ENCODE data around the gene VAV1.
A peak's percentile ranks its signal among the peaks of the same experiment; 100 is the strongest.

The VAV1 gene

DNA sequence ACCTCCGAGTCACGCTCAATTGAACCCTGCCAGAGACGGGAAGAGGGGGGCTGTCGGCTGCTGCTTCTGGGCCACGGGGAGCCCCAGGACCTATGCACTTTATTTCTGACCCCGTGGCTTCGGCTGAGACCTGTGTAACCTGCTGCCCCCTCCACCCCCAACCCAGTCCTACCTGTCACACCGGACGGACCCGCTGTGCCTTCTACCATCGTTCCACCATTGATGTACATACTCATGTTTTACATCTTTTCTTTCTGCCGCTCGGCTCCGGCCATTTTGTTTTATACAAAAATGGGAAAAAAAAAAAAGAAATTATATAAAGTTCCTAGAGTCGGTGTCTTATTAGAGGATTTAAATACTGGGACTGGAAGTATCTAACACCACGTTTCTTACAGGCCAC is 21.3 kb upstream of the VAV1 start:
- no peaks in the 10 kb centered on the region for H3K27me3 ChIP-seq (ENCODE audit: insufficient read depth, poor library complexity, severe bottlenecking)
- no peak overlapping the region for H3K4me3 ChIP-seq (replicated peaks; ENCODE audit: insufficient read depth, low read length)
- no peak for DNase-seq (ENCODE audit: low read depth in 1 of 2, low spot score in 1 of 2)
- TF ChIP-seq, protein P1, sequence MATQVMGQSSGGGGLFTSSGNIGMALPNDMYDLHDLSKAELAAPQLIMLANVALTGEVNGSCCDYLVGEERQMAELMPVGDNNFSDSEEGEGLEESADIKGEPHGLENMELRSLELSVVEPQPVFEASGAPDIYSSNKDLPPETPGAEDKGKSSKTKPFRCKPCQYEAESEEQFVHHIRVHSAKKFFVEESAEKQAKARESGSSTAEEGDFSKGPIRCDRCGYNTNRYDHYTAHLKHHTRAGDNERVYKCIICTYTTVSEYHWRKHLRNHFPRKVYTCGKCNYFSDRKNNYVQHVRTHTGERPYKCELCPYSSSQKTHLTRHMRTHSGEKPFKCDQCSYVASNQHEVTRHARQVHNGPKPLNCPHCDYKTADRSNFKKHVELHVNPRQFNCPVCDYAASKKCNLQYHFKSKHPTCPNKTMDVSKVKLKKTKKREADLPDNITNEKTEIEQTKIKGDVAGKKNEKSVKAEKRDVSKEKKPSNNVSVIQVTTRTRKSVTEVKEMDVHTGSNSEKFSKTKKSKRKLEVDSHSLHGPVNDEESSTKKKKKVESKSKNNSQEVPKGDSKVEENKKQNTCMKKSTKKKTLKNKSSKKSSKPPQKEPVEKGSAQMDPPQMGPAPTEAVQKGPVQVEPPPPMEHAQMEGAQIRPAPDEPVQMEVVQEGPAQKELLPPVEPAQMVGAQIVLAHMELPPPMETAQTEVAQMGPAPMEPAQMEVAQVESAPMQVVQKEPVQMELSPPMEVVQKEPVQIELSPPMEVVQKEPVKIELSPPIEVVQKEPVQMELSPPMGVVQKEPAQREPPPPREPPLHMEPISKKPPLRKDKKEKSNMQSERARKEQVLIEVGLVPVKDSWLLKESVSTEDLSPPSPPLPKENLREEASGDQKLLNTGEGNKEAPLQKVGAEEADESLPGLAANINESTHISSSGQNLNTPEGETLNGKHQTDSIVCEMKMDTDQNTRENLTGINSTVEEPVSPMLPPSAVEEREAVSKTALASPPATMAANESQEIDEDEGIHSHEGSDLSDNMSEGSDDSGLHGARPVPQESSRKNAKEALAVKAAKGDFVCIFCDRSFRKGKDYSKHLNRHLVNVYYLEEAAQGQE (IDR thresholded peaks at IDR 0.05; ENCODE audit: insufficient replicate concordance, low read depth): no peak
- no peak for TF ChIP-seq GABPA (IDR thresholded peaks at IDR 0.05; ENCODE audit: low read depth)
- TF ChIP-seq SPI1 (IDR thresholded peaks at IDR 0.05; ENCODE audit: borderline replicate concordance, low read depth): no peak
- no peak overlapping the region for H3K27ac ChIP-seq (replicated peaks)

DNA sequence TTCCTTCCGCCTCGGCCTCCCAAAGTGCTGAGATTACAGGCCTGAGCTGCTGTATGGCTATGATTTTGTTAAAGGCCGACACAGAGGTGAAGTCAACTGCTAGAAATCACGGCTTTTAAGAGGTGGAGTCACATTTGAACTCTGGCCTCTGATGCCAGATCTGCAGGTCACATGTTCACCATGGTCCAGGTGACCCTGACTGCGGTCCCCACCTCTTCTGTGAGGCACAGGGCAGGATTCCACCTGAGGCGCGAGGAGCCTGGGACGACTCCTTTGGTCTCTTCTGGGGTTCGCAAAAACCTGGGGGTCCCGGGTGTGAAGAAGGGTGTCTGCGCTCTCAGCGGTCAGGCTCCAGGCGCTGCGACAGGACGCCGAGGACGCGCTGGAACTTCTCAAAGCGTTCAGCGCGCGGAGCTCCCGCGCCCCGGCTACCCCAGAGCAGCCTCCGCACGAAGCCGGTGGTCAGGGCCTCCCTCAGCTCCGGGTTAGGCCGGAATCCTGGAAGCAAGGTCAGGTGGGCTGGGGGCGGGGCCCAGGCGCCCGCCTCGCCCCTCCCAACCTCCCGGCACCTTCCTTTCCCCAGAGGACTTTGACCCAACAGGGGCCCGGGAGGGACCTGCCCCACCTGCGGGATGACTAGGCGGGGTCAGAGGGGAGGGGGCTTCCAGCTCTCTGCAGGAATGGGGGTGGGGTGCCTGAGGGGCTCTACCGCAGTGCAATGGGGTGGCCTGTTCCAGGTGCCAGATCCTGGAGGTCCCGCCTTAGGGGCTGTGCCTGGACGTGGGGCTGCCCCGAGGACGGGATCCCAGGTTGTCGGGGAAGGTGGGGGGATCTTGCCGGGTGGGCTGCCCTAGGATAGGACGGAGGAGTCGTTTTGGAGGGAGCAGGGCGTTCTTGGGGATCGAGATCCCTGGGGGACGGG is 20.0 kb upstream of the VAV1 start:
- no peaks in the 10 kb centered on the region for H3K27me3 ChIP-seq (ENCODE audit: insufficient read depth, poor library complexity, severe bottlenecking)
- DNase-seq (ENCODE audit: low read depth in 1 of 2, low spot score in 1 of 2): no peak
- H3K4me3 ChIP-seq (replicated peaks; ENCODE audit: insufficient read depth, low read length): peak overlapping the region; percentile 35
- no peak overlapping the region; the same call in 1 of the 2 replicates for H3K27ac ChIP-seq (replicated peaks)
- TF ChIP-seq SPI1 (IDR thresholded peaks at IDR 0.05; ENCODE audit: borderline replicate concordance, low read depth) (no peak), POLR2AphosphoS5 (IDR thresholded peaks at IDR 0.05; ENCODE audit: low read depth) (no peak), GABPA (IDR thresholded peaks at IDR 0.05; ENCODE audit: low read depth) (no peak)
- TF ChIP-seq, protein P1 (IDR thresholded peaks at IDR 0.05; ENCODE audit: insufficient replicate concordance, low read depth): no peak
- TF ChIP-seq, protein P2, sequence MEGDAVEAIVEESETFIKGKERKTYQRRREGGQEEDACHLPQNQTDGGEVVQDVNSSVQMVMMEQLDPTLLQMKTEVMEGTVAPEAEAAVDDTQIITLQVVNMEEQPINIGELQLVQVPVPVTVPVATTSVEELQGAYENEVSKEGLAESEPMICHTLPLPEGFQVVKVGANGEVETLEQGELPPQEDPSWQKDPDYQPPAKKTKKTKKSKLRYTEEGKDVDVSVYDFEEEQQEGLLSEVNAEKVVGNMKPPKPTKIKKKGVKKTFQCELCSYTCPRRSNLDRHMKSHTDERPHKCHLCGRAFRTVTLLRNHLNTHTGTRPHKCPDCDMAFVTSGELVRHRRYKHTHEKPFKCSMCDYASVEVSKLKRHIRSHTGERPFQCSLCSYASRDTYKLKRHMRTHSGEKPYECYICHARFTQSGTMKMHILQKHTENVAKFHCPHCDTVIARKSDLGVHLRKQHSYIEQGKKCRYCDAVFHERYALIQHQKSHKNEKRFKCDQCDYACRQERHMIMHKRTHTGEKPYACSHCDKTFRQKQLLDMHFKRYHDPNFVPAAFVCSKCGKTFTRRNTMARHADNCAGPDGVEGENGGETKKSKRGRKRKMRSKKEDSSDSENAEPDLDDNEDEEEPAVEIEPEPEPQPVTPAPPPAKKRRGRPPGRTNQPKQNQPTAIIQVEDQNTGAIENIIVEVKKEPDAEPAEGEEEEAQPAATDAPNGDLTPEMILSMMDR (IDR thresholded peaks at IDR 0.05; ENCODE audit: insufficient read depth, low read length): no peak

DNA sequence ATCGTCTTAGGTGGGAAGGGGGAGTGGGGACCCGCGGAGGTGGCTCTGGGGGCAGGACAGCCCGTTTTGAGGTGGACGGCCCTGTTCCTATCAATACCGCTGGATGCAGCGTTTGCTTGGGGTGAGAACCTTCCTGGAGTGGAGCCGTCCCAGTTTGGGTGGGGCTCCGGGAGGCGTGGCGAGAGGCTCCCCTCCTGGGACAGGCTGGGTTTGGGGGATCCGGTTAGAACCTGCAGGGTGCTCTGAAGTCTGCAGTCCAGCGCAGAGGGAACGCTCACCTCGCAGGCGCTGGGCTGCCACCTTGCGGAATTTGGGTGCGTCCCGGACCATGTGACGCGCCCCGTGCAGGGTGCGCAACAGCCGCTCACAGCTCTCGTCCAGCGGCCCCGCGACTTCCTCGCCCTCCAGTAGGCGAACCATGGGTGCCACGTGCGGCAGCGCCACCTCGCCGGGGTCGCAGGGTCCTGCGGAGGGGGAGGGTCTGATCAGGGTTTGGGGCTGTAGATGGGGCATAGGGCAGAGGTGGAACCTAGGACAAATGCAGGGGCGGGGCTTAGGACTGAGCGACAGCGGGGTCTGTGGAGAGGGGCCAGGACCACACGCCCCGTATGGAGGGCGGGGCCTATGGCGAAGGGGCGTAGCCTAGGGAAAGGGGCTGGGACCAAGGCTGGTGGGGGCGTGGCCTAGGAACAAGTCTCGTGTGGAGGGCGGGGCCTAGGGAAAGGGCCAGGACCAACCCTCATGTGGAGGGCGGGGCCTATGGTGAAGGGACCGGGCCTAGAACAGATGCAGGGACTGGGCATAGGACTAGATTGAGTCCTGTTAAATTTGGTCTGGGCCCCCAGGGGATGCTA is 19.1 kb upstream of the VAV1 start:
- peak overlapping the region; percentile 35 for H3K4me3 ChIP-seq (replicated peaks; ENCODE audit: insufficient read depth, low read length)
- TF ChIP-seq POLR2AphosphoS5 (IDR thresholded peaks at IDR 0.05; ENCODE audit: low read depth) (peak; percentile 82), SPI1 (IDR thresholded peaks at IDR 0.05; ENCODE audit: borderline replicate concordance, low read depth) (peak; percentile 18; the same call in 1 of the 2 replicates), GABPA (IDR thresholded peaks at IDR 0.05; ENCODE audit: low read depth) (no peak)
- TF ChIP-seq, protein P2 (IDR thresholded peaks at IDR 0.05; ENCODE audit: insufficient read depth, low read length): peak; percentile 33
- TF ChIP-seq, protein P1 (IDR thresholded peaks at IDR 0.05; ENCODE audit: insufficient replicate concordance, low read depth): no peak
- H3K27me3 ChIP-seq (ENCODE audit: insufficient read depth, poor library complexity, severe bottlenecking): no peaks in the 10 kb centered on the region
- peak; percentile 86 to 90 for DNase-seq (ENCODE audit: low read depth in 1 of 2, low spot score in 1 of 2)
- H3K27ac ChIP-seq (replicated peaks): peak overlapping the region; percentile 68

Measured in HL-60 (cell line).